Endothelial cell of umbilical vein (primary cell): ENCODE data around the gene PTPRD.

Experiments
- CTCF ChIP-seq, 2 donors: IDR thresholded peaks; 1 replicate in 1 of 2; 2 replicates in 1 of 2; pipeline ENCODE4 v1.5.1; 2011; ENCODE audit warnings: low read length in 2 of 2, mild to moderate bottlenecking in 2 of 2, moderate library complexity in 2 of 2, control low read depth in 1 of 2, inconsistent platforms in 1 of 2, low read depth in 1 of 2; ENCODE audit not compliant: insufficient read depth in 1 of 2; ENCODE audit errors: extremely low read depth in 1 of 2
- MYC ChIP-seq: IDR thresholded peaks from one replicate; pipeline ENCODE4 v1.6.1; 2011; ENCODE audit warnings: mild to moderate bottlenecking, low read depth, low read length
- POLR2A ChIP-seq: IDR thresholded peaks from 2 replicates; pipeline ENCODE4 v1.6.1; 2012; ENCODE audit warnings: low read depth, mild to moderate bottlenecking, control low read depth, low read length
- POLR2AphosphoS5 ChIP-seq: IDR thresholded peaks from 2 replicates; pipeline ENCODE4 v1.6.1; 2012; ENCODE audit warnings: low read depth, mild to moderate bottlenecking, control low read depth, low read length, moderate library complexity; ENCODE audit not compliant: insufficient read depth

GRCh38 chr9:8677741-8678140, 1935.1 kb downstream of the PTPRD start:
- TF ChIP-seq POLR2AphosphoS5 (no peak), MYC (no peak), POLR2A (no peak), CTCF (IDR thresholded peaks at IDR 0.05; ENCODE audit: extremely low read depth in 1 of 2, insufficient read depth in 1 of 2, low read depth in 1 of 2, low read length in 2 of 2) (no peak)
